H1 (cell line): ENCODE results near the gene SUCLG2. TPM values are rescaled to one million over a fixed set of nuclear protein-coding genes. Genes with fewer than 3 reads are reported as not detected.

Experiments used
- CHD1 ChIP-seq: IDR thresholded peaks from 2 replicates; pipeline ENCODE4 v1.6.1; 2012; ENCODE audit warnings: low read depth, low read length, improper control_type of control experiment
- RNF2 ChIP-seq: fragments of 200-900, 300-1000 bp; sonication (generic); IDR thresholded peaks from 2 replicates; pipeline ENCODE4 v1.7.1; 2016; ENCODE audit warnings: borderline replicate concordance, low read depth, mild to moderate bottlenecking, antibody characterized with exemption, low read length; ENCODE audit not compliant: poor library complexity, severe bottlenecking; ENCODE audit errors: missing control alignments
- polyA plus RNA-seq, 7 experiments: library from polyadenylated mRNA; depleted of rRNA in 3 of 7; stranded (reverse) in 5 of 7; unstranded in 2 of 7; fragments of >200 nt in 5 of 7; fragments of 200-250 nt in 2 of 7; gene quantifications; 1 replicate in 5 of 7; 2 replicates in 1 of 7; 4 replicates in 1 of 7; pipeline versions ENCODE4 v1.2.1 to v1.2.3, GENCODE V29; 2011 to 2013; ENCODE audit warnings: missing spikeins in 2 of 7, mixed read lengths in 2 of 7
- total RNA-seq: library from RNA; stranded (reverse); fragmentation: NEBNext Ultra II Directional; extraction: Animal tissue kit (Norgen Biotek cat#: 25700); gene quantifications from 2 replicates; pipeline ENCODE4 v1.2.1, GENCODE V29; 2021
- TF ChIP-seq, protein P1 (sequence below): IDR thresholded peaks from 2 replicates; pipeline ENCODE4 v1.6.1; 2011; ENCODE audit warnings: low read length, improper control_type of control experiment

Gene SUCLG2
- total and polyA plus RNA-seq, 2 of the 8 experiments (the other 6 are each of a cell fraction or from before 2014, with no cell fraction given) = 12.9 to 46.2 TPM

GRCh38 chr3:67595424-67595823, 59.0 kb downstream of the SUCLG2 start (continued):
- TF ChIP-seq, protein P1, sequence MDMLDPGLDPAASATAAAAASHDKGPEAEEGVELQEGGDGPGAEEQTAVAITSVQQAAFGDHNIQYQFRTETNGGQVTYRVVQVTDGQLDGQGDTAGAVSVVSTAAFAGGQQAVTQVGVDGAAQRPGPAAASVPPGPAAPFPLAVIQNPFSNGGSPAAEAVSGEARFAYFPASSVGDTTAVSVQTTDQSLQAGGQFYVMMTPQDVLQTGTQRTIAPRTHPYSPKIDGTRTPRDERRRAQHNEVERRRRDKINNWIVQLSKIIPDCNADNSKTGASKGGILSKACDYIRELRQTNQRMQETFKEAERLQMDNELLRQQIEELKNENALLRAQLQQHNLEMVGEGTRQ = no peak
- TF ChIP-seq RNF2 (no peak), CHD1 (no peak)
